GM21515 (cell line): Measurements from ENCODE around the gene C2CD3.
"Not testable (repeated sequence)": the region's sequence is repeated elsewhere in the genome, so short reads cannot be mapped to it uniquely, and the experiment has no call there.

Source experiments
- ATAC-seq: cut with Tn5 transposase; IDR thresholded peaks from one replicate; pipeline ENCODE4 v1.9.1; 2021; ENCODE audit not compliant: unreplicated experiment

C2CD3 gene

DNA sequence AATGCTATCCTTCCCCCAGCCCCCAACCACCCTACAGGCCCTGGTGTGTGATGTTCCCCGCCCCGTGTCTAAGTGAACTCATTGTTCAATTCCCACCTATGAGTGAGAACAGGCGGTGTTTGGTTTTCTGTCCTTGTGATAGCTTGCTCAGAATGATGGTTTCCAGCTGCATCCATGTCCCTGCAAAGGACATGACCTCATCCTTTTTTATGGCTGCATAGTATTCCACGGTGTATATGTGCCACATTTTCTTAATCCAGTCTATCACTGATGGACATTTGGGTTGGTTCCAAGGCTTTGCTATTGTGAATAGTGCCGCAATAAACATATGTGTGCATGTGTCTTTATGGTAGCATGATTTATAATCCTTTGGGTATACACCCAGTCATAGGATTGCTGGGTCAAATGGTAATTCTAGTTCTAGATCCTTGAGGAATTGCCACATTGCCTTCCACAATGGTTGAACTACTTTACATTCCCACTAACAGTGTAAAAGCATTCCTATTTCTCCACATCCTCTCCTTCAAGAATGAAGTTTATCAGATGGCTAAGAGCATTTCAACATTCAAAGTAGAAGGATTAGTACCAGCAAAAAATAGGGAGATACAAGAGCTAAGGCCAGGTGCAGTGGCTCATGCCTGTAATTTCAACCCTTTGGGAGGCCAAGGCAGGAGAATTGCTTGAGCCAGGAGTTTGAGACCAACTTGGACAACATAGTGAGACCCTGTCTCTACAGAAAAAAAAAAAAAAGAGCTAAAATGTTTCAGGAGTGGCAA lies 50.4 kb downstream of the C2CD3 start:
- ATAC-seq, result not testable (repeated sequence)

DNA sequence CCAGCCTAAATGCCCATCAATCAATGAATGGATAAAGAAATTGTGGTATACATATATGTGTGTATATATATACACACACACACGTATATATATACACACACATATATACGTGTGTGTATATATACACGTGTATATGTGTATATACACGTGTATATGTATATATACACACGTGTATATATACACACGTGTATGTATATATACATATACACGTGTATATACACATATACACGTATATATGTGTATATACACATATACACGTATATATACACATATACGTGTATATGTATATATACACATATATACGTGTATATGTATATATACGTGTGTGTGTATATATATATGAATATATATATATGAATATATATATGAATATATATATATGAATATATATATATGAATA lies 54.1 kb downstream of the C2CD3 start:
- no peak for ATAC-seq

DNA sequence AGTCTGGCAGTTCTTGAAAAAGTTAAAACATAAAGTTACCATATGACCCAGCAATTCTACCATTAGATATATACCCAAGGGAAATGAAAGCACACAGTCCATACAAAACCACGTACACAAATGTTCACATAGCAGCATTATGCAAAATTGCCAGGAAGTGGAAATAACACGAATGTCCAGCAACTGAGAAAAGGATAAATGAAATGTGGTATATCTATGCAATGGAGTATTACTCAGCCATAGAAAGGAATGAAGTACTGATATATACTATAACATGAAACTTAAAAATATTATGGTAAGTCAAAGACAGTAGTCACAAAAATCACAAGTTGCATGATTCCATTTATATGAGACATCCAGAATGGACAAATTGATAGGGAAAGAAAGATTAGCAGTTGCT lies 57.9 kb downstream of the C2CD3 start:
- ATAC-seq, result no peak

DNA sequence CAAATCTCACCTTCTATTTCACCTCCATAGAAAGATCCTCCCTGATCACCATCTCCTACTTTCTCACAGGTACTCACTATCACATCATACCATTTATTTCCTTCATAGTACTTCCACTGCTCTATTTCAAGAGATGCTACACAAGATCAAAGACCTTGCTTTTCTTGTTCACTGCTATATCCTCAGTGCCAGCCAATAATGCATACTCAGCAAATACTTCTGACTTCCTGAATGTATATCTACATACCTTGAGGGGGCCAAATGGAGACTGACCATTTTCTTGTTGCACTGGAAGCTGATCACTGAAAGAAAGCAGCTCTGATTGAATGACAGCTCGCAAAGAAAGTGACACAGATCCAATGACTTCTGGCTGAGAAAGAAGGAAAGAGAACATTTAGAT lies 64.7 kb downstream of the C2CD3 start:
- ATAC-seq, result no peak

DNA sequence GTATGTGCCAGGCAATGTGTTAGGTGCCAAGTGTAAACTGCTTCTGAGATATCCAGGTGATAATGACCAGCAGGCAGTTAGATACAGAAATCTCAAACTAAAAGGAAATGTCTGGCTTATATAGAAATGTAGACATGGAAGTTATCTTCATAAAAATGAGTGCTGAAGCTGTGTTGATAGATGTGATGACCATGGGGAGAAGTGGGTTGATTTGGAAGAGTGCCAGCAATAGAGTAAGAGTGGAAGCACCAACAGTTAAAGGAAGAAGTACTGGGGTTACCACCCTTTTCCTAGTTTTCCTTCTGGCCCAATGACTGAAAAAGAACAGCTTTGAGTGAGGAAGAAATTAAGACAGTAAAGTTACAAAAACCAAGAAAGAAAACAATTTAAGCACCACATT lies 68.5 kb downstream of the C2CD3 start:
- ATAC-seq, result no peak

DNA sequence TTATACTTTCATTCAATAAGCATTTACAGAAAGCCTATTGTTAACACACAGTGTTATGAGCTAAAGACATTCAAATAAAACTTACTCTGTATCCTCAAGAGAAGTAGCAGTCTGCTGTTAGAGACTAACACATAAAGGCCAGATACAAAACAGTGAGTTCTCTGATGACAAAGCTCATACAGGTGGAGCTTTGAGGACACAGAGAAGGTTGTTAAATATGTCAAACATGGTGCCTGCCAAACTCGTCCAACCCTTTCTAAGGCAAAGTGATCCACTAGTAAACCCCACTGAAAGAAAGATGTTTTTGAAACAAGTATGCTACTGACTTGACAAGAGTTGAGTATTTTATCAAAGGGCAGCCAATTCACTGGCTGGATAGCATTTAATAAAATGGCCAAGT lies 70.1 kb downstream of the C2CD3 start:
- ATAC-seq, result no peak

DNA sequence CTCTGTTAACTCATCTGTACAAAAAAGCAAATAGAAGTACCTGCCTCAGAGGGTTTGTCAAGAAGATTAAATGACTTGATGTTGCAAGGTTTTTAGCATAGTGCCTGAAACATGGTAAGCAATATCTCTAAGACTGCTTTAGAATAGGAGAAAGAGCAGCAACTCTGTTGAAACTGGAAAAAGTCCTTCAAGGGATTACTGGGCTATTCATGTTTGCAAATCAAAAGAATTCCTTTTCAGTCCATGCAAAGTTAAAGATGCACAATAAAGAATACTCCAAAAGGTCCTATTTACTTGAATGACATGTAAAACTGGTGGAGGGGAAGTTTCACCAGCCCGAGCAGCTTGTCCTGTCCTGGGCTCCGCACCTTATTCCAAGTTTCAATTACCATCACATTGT lies 70.6 kb downstream of the C2CD3 start:
- ATAC-seq, result no peak

DNA sequence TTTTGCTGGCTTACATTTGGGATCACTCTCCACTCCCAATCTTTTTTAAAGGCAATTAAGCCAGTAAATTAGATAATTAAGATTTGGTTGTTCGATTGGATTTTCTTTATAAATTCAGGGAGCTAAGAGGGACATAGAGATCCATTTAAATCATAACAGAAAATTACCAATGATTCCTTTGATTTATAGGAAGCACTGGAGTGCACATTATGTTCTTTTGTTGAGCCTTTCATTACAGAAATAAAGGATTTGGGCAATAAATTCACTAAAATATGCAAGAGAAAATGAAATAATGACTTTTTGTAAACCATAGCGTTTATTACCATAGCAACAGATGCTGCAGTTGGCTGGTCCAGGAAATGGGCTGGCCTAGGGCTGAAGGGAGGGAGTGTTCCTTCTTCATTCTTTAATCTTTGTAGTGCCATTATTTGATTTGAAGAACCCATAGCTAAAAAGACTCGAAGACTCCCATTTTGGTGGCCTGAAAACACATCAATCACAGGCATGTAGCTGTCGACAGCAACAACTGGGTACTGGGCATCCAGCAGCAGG lies 73.0 kb downstream of the C2CD3 start:
- ATAC-seq, result no peak

DNA sequence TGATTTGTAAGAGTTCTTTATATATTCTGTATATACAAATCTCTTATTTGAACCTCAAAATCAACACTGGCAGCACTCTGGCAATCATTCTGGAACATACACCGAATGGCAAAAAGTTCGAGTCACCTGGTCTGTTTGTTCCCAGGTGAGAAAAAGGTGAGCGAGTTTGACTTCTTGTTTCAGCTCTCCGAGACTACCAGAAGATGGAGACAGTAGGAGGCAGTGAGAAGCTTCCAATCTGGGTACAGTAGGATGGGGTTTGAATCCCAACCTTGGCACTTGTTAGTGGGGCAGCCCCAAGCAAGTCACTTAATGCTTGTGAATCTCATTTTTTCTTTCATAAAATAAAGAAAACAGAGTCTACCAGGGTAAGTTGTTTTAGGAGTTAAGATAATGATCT lies 76.4 kb downstream of the C2CD3 start:
- ATAC-seq, result no peak

DNA sequence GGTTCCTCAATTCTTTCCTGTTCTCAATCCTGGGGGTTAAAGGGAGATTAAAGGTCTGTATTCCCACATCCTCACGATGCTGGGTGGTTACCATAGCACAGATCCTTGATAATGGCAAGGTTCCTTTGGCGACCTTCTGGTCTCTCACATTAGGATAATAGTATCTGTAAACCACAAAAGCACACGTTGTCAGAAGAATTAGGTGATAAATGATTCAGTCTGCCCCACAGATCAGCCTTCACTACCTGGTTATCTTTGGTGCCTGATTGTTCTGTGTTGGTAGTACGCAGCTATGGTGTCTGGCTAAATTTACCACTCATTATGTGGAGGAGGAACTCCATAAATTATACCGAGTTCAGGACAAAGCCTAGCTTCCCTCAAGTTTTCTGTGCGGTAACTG lies 78.4 kb downstream of the C2CD3 start:
- ATAC-seq, result no peak

DNA sequence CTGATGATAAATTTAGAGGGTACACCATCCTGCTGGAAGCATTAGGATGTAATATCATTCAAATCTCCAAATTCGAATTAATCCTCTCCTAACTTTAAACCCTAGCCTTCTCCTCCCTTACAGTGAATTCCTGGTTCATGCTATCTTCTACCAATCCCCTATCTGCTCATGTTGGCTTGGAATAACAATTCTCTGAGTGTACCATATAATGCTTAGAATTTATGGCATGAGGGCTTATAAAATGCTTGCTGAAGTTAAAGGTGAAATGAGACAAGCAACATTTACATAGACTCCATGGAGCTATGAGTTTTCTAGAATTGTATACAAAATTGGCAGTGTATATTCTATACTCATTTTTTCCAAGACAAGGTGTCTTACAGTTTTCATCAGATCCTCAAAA lies 79.3 kb downstream of the C2CD3 start:
- no peak for ATAC-seq

DNA sequence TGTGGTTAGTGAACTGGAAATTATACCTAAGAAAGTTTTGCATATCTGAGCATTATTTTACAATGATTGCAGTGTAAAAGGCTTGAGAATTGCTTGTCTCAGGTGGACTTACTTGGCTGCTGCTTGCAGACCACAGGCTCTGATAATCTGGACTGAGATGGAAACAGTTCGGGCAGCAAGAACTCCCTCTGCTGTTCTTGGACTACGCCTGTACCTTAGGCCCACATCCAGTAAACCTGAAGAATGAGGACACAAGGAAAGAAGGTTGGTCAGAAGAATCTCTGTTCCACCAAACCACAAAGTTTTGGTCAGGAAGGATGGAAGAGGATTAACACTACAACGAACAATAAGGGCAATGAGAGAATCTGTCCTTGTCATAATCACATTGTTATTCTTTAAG lies 80.1 kb downstream of the C2CD3 start:
- no peak for ATAC-seq

DNA sequence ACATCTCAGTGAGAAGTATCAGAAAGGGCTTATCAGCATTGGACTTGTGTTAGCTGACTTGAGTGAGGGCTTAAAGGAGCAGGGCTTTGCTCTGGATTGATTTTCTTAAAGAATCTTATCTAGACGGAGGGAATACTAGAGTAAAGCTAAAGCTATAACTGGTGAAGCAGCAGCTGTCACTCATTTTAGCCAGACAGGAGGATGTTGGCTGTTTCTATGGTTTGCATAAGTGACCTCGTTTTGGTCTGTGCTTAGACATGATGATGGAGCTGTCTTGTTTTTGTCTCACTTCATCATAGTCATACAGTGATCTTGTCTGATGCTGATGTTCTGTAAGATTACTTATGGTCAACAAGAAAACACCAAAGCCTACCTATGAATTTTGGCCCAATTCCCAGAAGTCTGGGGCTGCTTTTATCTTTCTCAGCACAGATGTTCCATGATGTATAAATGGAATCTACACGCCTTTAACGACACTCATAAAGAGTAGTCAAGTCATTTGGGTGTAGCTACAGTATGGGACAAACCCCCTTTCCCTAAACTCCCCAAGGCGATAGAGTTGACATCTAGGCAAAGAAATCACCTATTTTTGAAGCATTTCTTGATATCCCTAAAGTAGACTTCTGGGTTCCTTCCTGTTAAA lies 84.4 kb downstream of the C2CD3 start:
- no peak for ATAC-seq

DNA sequence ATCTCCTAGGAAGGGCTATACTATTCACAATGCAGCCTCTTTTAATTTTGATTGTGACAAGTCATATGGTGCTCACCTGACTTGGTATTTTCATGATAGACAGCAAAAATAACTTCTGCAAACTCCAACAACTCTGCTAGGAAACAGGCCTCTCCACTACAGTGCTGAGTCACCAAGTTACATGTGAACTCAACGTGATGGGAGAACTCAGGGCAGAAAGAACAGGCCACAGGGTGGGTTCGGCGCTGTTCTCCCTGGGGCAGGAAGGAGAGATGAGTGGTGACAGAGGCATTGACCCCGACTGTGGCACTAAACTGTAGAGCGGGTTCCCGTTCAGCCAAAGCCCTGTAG lies 85.3 kb downstream of the C2CD3 start:
- ATAC-seq, result no peak

DNA sequence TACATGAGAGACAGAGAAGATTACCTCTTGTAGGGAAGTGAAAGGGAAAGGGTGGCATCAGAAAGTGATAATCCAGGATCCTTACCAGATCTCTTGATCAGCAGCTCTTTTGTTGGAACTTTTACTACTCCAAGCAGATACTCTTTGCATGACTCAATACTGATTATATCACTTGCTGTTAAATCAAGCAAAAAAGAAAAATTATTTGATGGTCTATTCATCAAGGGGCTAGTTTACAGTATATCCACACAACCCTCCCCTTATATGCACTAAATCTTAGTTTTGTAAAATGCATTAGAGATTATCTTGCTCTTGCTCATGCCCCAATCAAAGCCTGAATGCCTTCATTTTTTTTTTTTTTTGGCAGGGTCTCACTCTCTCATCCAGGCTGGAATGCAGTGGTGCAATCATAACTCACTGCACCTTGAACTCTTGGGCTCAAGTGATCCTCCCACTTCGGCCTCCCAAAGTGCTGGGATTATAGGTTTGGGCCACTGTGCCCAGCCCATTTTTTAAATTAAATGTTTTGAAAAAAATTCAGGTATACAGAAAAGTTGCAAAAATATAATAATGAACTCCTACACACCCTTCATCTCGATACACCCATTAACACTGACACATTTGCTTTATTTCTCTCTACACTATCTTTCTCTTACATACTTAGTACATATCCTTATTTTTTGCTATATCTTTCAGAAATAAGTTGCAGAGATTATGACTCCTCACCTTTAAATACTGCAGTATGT lies 85.8 kb downstream of the C2CD3 start:
- ATAC-seq, result no peak

DNA sequence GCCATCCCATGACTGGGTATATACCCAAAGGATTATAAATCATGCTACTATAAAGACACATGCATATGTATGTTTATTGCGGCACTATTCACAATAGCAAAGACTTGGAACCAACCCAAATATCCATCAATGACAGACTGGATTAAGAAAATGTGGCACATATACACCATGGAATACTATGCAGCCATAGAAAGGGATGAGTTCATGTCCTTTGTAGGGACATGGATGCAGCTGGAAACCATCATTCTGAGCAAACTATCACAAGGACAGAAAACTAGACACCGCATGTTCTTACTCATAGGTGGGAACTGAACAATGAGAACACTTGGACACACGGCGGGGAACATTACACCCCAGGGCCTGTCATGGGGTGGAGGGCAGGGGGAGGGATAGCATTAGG lies 86.9 kb downstream of the C2CD3 start:
- not testable (repeated sequence) for ATAC-seq

DNA sequence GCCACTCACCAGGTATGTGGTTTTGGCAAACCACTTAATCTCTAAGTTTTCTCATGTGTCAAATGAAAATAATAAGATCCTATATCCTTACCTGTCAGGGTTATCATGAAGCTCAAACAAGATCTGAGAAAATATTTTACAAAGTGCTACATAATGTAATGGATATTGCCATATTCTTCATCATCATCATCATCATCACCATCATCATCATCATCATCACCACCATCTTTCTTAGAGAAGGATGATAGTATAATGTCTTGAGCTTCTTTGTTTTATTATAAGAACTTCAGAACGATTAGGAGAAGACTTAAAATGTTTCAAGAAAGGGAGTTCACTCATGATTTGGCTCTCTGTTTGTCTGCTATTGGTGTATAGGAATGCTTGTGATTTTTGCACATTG lies 89.4 kb downstream of the C2CD3 start:
- no peak for ATAC-seq

DNA sequence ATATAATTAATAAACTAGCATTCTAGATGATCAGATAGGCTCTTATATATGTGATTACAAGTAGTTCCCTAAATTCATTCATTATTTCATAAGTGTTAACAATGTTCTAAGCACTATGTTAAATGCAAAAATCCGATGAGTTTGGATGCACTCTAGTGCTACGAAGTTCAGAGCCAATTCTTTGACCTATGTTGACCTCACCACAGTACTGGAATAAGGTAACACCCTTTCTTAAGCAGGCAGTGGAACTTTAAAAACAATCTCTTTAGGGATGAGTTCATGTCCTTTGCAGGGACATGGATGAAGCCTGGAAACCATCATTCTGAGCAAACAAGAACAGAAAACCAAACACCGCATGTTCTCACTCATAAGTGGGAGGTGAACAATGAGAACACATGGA lies 93.6 kb downstream of the C2CD3 start:
- no peak for ATAC-seq

DNA sequence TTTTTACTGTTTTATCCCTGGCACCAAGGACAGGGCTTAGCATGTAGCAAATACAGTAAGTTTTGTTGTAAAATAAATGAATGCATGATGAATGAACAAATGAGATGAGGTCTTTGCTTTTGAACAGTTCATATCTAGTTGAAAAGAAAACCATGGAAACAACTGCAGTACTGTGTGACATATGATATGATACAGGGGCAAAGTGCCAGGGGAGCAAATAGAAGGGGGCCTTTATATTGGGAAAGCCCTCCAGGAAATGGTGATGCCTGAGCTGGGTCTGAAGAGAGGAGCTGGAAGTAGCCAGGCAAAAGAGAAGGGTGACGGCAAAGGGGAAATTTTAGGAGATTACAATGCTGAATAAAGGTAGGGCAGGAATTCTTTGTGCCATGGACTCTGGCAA lies 98.1 kb downstream of the C2CD3 start:
- no peak for ATAC-seq

DNA sequence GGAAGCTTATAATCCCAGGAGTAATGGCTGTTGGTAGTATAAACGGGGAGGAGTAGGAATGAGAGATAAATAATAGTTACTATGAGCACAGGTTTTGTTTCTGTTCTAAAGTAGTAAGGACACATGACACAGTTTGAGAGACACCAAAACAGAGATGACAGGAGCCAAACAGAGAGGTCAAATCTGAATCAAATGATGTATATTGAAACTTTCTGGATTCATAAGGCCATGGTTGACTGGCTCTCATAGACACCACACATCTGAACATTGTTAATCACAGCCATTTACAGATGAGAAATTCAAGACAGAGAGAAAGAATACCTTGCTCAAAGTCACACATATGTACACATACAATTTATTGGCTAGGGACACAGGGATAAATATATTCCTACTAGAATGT lies 98.5 kb downstream of the C2CD3 start:
- no peak for ATAC-seq

DNA sequence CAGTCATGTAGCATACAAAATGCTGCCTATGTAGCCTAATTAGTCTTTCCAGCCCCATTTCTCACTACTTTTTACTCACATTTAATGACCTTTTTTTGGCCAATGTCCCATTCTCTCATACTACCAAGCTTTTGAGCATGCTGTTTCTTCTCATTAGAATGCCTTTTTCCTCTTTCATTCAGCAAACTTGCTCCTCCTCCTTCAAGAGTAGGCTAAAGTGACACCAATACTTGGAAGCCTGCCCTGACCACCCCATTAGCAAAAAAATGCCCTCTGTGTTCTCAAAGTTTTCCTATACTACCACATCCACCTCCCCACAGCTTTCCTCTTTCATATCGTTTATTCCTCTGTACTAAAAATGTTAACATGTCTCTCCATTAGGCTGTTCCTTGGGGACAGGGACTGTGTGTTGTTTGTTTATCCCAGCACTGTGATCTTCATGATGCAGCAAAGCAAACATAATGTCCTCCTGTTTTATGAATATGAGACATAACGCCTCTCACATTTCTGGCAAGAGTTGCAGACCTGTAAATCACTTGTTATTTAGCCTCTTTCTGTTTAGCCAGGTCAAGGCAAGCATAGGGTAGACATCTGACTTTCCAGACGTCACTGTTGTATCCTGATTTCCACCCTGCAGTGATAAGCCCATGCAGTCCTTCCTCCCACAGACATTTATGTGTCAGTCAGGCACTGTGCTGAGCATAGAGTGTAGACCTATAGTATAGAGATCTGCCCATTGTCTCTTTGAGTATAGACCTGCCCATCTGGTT lies 99.9 kb downstream of the C2CD3 start:
- no peak for ATAC-seq
